OCI-LY3 (cell line): ENCODE measurements around the gene NSD1.
"Not testable (repeated sequence)": the region's sequence is repeated elsewhere in the genome, so short reads cannot be mapped to it uniquely, and the experiment has no call there.

ENCODE experiments used
- H2AFZ ChIP-seq: fragments of 200-600, 300-600 bp; shearing (Covaris generic); 2 replicates; pipeline ENCODE4 v1.6.0; 2014; ENCODE audit warnings: antibody characterized with exemption, low read depth, low read length
- H3K27ac ChIP-seq: fragments of 200-600, 300-600 bp; sonication (generic); 2 replicates; pipeline ENCODE4 v1.5.1; 2014; ENCODE audit warnings: mild to moderate bottlenecking, low read length, moderate library complexity, mixed read lengths
- H3K27me3 ChIP-seq: fragments of 200-600, 300-600 bp; sonication (generic); 2 replicates; pipeline ENCODE4 v1.6.1; 2014; ENCODE audit warnings: low read depth, low read length, mixed read lengths
- H3K36me3 ChIP-seq: fragments of 200-600, 300-600 bp; sonication (generic); replicated peaks from 2 replicates; pipeline ENCODE3; 2014; ENCODE audit warnings: low read depth, low read length, mixed read lengths
- H3K4me1 ChIP-seq: fragments of 300-600, 200-600 bp; sonication (generic); 2 replicates; pipeline ENCODE4 v1.6.1; 2014; ENCODE audit warnings: low read length, mixed read lengths
- H3K4me2 ChIP-seq: fragments of 200-600, 300-600 bp; sonication (generic); 2 replicates; pipeline ENCODE4 v1.6.1; 2014; ENCODE audit warnings: low read length, mixed read lengths
- H3K4me3 ChIP-seq: fragments of 300-600, 200-600 bp; sonication (generic); 2 replicates; pipeline ENCODE4 v1.5.1; 2014; ENCODE audit warnings: antibody characterized with exemption, mild to moderate bottlenecking, low read length, moderate library complexity
- H3K79me2 ChIP-seq: fragments of 300-600, 200-600 bp; shearing (Covaris generic); 2 replicates; pipeline ENCODE4 v1.6.1; 2014; ENCODE audit warnings: mild to moderate bottlenecking, low read length, mixed read lengths
- H3K9ac ChIP-seq: fragments of 300-600, 200-600 bp; shearing (Covaris generic); 2 replicates; pipeline ENCODE4 v1.6.0; 2014; ENCODE audit warnings: mild to moderate bottlenecking, low read length, moderate library complexity
- H3K9me3 ChIP-seq: fragments of 200-600, 300-600 bp; shearing (Covaris generic); 2 replicates; pipeline ENCODE4 v1.6.1; 2014; ENCODE audit warnings: low read length, mixed read lengths; ENCODE audit not compliant: insufficient read depth
- H4K20me1 ChIP-seq: fragments of 200-600, 300-600 bp; sonication (generic); 2 replicates; pipeline ENCODE4 v1.6.1; 2016; ENCODE audit warnings: low read length, mixed read lengths; ENCODE audit not compliant: insufficient read depth
- CTCF ChIP-seq: fragments of 200-600, 300-600 bp; sonication (generic); IDR thresholded peaks from 2 replicates; pipeline ENCODE4 v1.5.1; 2014; ENCODE audit warnings: antibody characterized with exemption, low read length, low read depth
- EZH2phosphoT487 ChIP-seq: fragments of 200-600 bp; shearing (Covaris generic); IDR thresholded peaks from 2 replicates; pipeline ENCODE4 v1.6.1; 2018; ENCODE audit warnings: antibody characterized with exemption, mixed run types, low read depth

NSD1 gene

GRCh38 chr5:177175336-177175735, 41.8 kb downstream of the NSD1 start:
- peaks cover 38% of the 10 kb centered on the region for H4K20me1 ChIP-seq
- H3K4me1 ChIP-seq, result peaks cover 33% of the 10 kb centered on the region
- H2AFZ ChIP-seq, result no peak overlapping the region
- H3K4me3 ChIP-seq, result no peak overlapping the region
- no peak overlapping the region for H3K4me2 ChIP-seq
- peaks cover 12% of the 10 kb centered on the region for H3K36me3 ChIP-seq
- H3K79me2 ChIP-seq, result peaks cover 88% of the 10 kb centered on the region
- H3K27me3 ChIP-seq, result no peaks in the 10 kb centered on the region
- H3K9ac ChIP-seq, result no peak overlapping the region
- TF ChIP-seq CTCF, result no peak
- no peak for TF ChIP-seq EZH2phosphoT487
- H3K9me3 ChIP-seq, result no peaks in the 10 kb centered on the region
- no peak overlapping the region for H3K27ac ChIP-seq

- Histone ChIP-seq H3K9ac (no peak overlapping the region), H3K9me3 (no peaks in the 10 kb centered on the region), H3K4me3 (no peak overlapping the region), H3K27ac (no peak overlapping the region), H3K4me2 (0 out of 2 replicates have a peak overlapping the region, but pooled peaks have one; percentile 7), H3K79me2 (peaks cover 88% of the 10 kb centered on the region), H3K27me3 (no peaks in the 10 kb centered on the region), H4K20me1 (peaks cover 38% of the 10 kb centered on the region), H3K4me1 (peaks cover 33% of the 10 kb centered on the region), H2AFZ (no peak overlapping the region), H3K36me3 (peaks cover 12% of the 10 kb centered on the region)
- TF ChIP-seq EZH2phosphoT487 (no peak), CTCF (no peak)
These were observed 42.7 kb downstream of the NSD1 start for GRCh38 chr5:177176175-177176711.

GRCh38 chr5:177177847-177178437, 44.4 kb downstream of the NSD1 start:
- Histone ChIP-seq H3K79me2 (peaks cover 83% of the 10 kb centered on the region), H4K20me1 (peaks cover 29% of the 10 kb centered on the region), H3K4me1 (peaks cover 33% of the 10 kb centered on the region)
- not testable (repeated sequence) for H3K4me3 ChIP-seq, H2AFZ ChIP-seq, H3K9me3 ChIP-seq, H3K4me2 ChIP-seq, H3K36me3 ChIP-seq, H3K27me3 ChIP-seq, H3K27ac ChIP-seq, H3K9ac ChIP-seq

GRCh38 chr5:177178733-177179304, 45.2 kb downstream of the NSD1 start:
- H4K20me1 ChIP-seq, result peaks cover 32% of the 10 kb centered on the region
- H3K9ac ChIP-seq, result no peak overlapping the region
- no peaks in the 10 kb centered on the region for H3K9me3 ChIP-seq
- H3K36me3 ChIP-seq, result no peaks in the 10 kb centered on the region
- H3K4me2 ChIP-seq, result no peak overlapping the region
- H3K4me1 ChIP-seq, result peaks cover 31% of the 10 kb centered on the region
- no peak for TF ChIP-seq EZH2phosphoT487
- no peak overlapping the region for H2AFZ ChIP-seq
- no peak overlapping the region for H3K4me3 ChIP-seq
- H3K27ac ChIP-seq, result no peak overlapping the region
- no peaks in the 10 kb centered on the region for H3K27me3 ChIP-seq
- H3K79me2 ChIP-seq, result peaks cover 83% of the 10 kb centered on the region

GRCh38 chr5:177179431-177179830, 45.9 kb downstream of the NSD1 start:
- Histone ChIP-seq H2AFZ (no peak overlapping the region), H4K20me1 (peaks cover 38% of the 10 kb centered on the region), H3K9me3 (no peaks in the 10 kb centered on the region), H3K27me3 (no peaks in the 10 kb centered on the region), H3K27ac (no peak overlapping the region), H3K4me1 (peaks cover 31% of the 10 kb centered on the region), H3K4me3 (no peak overlapping the region), H3K4me2 (no peak overlapping the region), H3K36me3 (no peaks in the 10 kb centered on the region), H3K79me2 (peaks cover 83% of the 10 kb centered on the region), H3K9ac (no peak overlapping the region)
- TF ChIP-seq EZH2phosphoT487 (no peak), CTCF (no peak)
